ENCODE measurements around the gene STAT2. TPM values are rescaled to one million over a fixed set of nuclear protein-coding genes. Genes with fewer than 3 reads are reported as not detected.

The STAT2 gene
- total and polyA plus RNA-seq, 9 of the 15 experiments (the other 6 are each of a cell fraction or from before 2014, with no cell fraction given): 15.5 to 46.9 (median 40.1) TPM

DNA sequence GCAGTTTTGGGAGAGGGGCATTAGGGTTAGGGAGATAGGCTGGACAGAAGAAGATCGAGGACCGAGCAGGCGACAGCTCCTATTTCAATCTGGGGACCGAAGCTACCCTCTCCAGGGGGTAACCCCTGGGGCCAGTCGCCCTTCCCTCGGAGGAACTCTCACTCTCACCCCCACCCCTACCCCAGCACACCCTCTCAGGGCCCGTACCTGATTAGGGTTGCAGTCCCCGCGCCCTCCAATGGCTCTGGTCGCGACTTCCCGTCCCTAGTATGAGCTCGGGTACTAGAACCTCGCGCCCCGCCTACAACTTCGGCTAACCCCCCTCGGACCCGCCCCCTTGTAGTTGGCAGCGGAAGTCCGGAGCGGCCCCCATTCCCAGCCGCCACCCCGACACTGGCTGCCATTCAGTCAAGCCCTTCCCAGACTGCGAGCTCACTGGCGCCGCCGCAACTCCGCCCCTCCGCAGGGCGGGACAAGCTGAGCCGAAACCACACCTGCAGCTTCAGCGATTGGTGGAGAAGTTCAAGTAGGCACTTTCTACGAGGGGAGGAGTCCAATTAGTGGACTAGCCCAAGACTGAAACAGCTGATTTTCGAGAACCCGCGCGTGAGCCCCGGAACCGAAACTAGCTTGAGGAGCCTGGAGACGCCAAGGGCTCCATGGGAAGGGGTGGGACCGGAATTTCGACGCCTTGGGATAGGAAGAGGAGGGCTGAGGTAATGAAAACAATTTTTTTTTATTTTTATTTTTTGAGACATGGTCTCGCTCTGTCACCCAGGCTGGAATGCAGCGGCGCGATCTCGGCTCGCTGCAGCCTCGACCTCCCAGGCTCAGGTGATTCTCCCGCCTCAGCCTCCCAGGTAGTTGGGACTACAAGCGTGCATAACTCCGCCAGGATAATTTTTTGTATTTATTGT is at the start of gene STAT2 (continued):
- TF ChIP-seq KDM5B (IDR thresholded peaks at IDR 0.05; ENCODE audit: insufficient replicate concordance, low read depth, low read length) (peak; percentile 78), ZNF253 (CRISPR knock-in tag; conservative IDR thresholded peaks at IDR 0.05) (no peak), XRCC3 (IDR thresholded peaks at IDR 0.05) (no peak), ELF4 (CRISPR knock-in tag; IDR thresholded peaks at IDR 0.05) (no peak), RNF2 (IDR thresholded peaks at IDR 0.05) (no peak), RFX7 (CRISPR knock-in tag; IDR thresholded peaks at IDR 0.05) (no peak), ZNF507 (tag; conservative IDR thresholded peaks at IDR 0.05) (no peak), BHLHE40 (IDR thresholded peaks at IDR 0.05; ENCODE audit: low read length) (peak; percentile 96), ZNF77 (CRISPR knock-in tag; IDR thresholded peaks at IDR 0.05) (no peak), ZNF274 (IDR thresholded peaks at IDR 0.05; ENCODE audit: borderline replicate concordance, low read depth, low read length) (no peak), CTBP1 (IDR thresholded peaks at IDR 0.05; ENCODE audit: borderline replicate concordance) (no peak), CBX2 (IDR thresholded peaks at IDR 0.05; ENCODE audit: insufficient read depth, low read length, poor library complexity, severe bottlenecking) (no peak), U2AF1 (optimal IDR thresholded peaks at IDR 0.05; ENCODE audit: low read depth, low read length) (no peak), NCOA6 (IDR thresholded peaks at IDR 0.05) (no peak), ASH1L (IDR thresholded peaks at IDR 0.05; ENCODE audit: borderline replicate concordance, low read depth, partially characterized antibody) (peak; percentile 47)
- TF ChIP-seq, protein P1, sequence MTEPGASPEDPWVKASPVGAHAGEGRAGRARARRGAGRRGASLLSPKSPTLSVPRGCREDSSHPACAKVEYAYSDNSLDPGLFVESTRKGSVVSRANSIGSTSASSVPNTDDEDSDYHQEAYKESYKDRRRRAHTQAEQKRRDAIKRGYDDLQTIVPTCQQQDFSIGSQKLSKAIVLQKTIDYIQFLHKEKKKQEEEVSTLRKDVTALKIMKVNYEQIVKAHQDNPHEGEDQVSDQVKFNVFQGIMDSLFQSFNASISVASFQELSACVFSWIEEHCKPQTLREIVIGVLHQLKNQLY (CRISPR knock-in tag; conservative IDR thresholded peaks at IDR 0.05): no peak
- TF ChIP-seq, protein P2, sequence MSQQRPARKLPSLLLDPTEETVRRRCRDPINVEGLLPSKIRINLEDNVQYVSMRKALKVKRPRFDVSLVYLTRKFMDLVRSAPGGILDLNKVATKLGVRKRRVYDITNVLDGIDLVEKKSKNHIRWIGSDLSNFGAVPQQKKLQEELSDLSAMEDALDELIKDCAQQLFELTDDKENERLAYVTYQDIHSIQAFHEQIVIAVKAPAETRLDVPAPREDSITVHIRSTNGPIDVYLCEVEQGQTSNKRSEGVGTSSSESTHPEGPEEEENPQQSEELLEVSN (IDR thresholded peaks at IDR 0.05; ENCODE audit: borderline replicate concordance in 1 of 2, extremely low read depth in 1 of 2, insufficient read depth in 1 of 2, insufficient read length in 1 of 2, low read depth in 1 of 2, low read length in 1 of 2, poor library complexity in 1 of 2, severe bottlenecking in 1 of 2): peak; percentile 39 to 88
- TF ChIP-seq, protein P3, sequence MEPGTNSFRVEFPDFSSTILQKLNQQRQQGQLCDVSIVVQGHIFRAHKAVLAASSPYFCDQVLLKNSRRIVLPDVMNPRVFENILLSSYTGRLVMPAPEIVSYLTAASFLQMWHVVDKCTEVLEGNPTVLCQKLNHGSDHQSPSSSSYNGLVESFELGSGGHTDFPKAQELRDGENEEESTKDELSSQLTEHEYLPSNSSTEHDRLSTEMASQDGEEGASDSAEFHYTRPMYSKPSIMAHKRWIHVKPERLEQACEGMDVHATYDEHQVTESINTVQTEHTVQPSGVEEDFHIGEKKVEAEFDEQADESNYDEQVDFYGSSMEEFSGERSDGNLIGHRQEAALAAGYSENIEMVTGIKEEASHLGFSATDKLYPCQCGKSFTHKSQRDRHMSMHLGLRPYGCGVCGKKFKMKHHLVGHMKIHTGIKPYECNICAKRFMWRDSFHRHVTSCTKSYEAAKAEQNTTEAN (CRISPR knock-in tag; IDR thresholded peaks at IDR 0.05): no peak
- TF ChIP-seq, protein P4, sequence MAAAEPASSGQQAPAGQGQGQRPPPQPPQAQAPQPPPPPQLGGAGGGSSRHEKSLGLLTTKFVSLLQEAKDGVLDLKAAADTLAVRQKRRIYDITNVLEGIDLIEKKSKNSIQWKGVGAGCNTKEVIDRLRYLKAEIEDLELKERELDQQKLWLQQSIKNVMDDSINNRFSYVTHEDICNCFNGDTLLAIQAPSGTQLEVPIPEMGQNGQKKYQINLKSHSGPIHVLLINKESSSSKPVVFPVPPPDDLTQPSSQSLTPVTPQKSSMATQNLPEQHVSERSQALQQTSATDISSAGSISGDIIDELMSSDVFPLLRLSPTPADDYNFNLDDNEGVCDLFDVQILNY (CRISPR knock-in tag; IDR thresholded peaks at IDR 0.05): 0 out of 2 replicates have a peak, but pooled peaks have one; percentile 19
- TF ChIP-seq, protein P5, sequence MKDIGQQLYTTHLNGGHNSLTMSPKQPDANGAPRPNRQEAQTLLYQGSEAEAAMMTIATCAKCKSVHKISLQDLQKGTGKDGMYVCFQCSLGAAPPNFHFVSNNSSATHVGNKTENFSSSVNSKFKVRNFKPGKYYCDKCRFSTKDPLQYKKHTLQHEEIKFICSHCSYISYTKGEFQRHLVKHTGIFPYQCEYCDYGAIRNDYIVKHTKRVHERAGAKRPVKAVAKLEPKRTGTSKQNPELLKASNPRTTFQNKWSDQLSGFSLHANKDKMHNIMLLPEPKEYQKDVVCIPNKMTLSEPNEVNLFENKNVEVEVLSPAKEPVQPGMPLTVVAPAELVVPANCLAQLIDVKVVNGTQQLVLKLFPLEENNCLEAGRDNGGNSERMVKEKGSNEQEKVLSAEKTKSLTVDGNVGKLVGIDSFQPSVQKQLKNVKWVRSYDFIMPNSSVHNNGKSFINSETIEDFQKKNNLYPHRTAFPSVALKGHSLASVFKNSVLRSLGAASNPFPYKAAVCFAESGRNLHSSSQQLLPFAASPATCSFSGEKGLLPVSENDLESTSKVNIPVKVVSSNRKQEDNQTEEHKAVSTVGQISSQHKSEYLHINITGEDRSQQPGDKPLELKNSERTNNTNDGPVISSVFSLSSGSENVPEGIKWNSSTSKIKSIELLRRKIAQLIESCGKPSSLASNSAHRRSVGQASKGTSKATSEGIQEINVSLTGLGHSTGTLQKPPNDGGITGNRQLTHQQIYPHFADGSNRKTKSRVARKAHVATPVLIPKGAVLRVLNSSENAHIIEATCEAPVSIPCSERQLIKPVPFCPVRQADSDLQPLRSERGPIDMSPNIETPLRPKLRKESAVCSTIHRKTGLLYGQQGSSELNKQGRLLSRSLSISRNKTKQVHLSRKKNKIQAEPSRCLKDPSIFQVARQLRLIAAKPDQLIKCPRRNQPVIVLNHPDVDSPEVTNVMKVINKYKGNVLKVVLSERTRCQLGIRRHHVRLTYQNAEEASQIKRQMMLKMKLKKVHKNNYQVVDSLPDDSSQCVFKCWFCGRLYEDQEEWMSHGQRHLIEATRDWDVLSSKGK (CRISPR knock-in tag; IDR thresholded peaks at IDR 0.05): no peak

Measured in K562 (cell line).